Occipital lobe (tissue), 2 donors: ENCODE measurements around the gene CHST11. TPM values are rescaled to one million over a fixed set of nuclear protein-coding genes. Genes with fewer than 3 reads are reported as not detected.

ENCODE experiments used
- DNase-seq: peaks from one replicate; lab custom pipeline; 2025; lab: John Stamatoyannopoulos, UW
- total RNA-seq: library from RNA; depleted of rRNA; stranded (reverse); fragments of >200 nt; gene quantifications from one replicate; pipeline ENCODE4 v1.2.3, GENCODE V29; 2014

Gene CHST11
- total RNA-seq, 1 donor from 2014 or later: 29.0 TPM

- DNase-seq: no peak
Measured at GRCh38 chr12:104627990-104628830, 171.5 kb downstream of the CHST11 start.

GRCh38 chr12:104628831-104629135 lies 172.0 kb downstream of the CHST11 start:
- DNase-seq: no peak

DNA sequence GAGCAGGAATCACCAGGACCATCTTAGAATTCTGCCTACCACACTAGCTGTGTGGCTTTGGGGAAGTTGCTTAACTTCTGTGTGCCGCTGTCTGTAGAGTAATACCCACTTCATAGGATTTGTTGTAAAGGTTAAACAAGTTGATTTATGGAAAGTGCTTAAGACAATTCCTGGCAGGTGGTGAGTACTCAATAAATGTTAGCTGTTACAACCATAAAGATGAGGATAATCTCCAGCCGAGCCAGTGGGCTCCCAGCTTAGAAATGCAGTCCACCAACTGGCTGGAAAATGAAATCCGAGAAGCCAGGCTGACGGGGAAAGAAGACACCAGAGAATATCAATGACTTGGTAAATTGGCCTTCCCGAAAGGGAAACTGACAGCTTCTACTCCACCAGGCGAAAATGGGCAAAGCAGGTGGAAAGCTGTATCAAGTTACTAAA lies 173.5 kb downstream of the CHST11 start:
- DNase-seq: no peak

GRCh38 chr12:104631867-104632266 lies 175.1 kb downstream of the CHST11 start:
- DNase-seq: no peak

- DNase-seq: no peak
Measured at GRCh38 chr12:104632724-104633201, 176.0 kb downstream of the CHST11 start.

GRCh38 chr12:104634044-104634443 lies 177.3 kb downstream of the CHST11 start:
- no peak for DNase-seq

DNA sequence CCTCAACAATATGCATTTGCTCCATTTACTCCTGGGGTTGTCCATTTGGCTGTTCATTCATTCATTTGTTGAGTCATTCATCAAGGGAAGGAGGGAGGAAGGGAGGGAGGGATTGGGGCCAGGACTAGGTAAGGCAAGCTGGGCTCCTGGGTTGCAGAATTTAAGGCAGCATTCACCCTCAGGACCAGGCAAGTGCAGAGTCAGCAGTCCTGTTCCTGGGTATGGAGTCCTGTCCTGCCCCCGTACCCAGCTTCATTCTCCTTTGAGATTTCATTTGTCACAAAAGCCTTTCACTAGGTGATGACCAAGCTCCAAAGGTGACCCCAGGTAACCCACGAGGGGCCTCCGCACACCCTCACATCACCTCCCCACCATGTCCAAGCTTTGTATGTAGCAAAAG lies 178.1 kb downstream of the CHST11 start:
- no peak for DNase-seq

DNA sequence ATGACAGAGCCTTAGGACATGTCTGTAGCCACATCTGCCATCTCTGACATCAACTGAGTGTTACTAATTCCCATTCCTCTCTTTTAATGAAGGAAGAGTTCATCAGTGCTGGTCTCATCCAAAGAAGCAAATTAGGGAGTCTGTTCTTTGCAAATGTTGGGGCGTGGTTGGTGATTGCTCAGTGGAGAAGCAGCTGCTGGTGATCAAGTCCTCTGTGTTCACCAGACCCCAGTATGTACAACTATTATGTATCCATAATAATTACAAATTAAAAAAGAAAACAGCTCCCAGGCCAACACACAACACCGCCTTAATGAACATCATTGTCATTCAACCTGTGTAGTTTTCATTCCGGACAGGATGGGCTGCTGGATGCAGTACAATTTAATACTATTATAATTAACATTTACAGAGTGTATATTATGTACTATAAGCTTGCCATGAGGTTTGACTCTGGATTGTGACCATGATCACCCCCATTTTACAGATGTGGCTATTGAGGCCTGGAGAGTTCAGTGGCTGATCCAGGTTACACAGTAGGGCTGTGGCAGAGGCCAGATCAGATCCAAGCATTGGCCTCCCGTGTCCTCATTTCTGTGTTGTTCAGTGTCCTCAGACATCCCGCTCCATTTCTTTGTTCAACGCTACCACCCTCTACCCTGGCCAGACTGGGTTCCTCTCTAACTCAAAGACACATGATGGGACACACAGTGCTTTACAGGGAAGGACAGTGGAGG lies 179.0 kb downstream of the CHST11 start:
- DNase-seq: no peak

- no peak for DNase-seq
Measured at GRCh38 chr12:104636496-104636895, 179.7 kb downstream of the CHST11 start.

DNA sequence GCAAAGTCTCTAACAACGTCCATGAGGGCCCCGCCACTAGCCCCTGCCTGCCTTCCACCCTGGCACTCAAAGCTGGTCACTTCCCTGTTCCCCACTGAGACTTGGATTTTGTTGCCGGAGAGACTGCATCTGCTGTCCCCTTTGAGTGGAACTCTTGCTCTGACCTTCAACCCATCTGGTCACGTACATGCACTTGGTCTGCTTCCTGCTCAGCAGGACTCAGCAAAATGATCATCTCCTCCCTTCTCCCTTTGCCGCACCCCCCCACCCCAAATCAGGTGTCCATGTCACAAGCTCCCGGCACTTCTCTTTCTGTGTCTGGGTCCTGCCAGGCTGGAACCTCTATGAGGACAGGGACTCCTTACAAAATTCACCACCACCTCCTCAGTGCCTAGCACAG lies 180.9 kb downstream of the CHST11 start:
- no peak for DNase-seq

DNA sequence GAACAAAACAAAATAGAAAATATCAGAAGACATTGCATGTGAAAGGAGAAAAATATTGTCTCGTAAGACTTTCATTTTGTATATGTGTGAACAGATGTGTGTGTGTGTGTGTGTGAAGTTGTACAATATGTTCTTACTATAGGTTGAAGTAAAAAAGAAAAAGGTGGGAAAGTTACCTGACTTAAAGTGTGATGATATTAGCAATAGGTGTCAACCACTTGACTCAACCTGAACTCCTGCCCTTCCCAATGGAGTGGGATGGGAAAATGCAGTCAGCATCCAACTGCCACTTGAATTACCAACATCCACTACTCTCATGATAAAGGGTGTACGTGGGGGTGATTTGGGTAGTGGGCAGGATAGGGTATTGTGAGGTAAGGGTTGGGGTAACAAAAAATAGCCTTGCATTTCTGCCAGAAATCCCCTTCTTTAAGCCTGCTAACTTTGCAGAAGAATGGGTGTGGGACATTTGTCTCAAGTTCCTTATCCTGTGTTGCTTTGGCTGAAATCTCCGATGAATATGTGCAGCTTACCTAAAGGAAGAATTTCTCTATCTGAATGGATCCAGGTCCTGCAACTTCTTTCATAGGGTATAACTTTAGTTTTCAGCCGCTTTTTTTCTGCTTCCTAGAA lies 181.6 kb downstream of the CHST11 start:
- no peak for DNase-seq

- no peak for DNase-seq
Measured at GRCh38 chr12:104638851-104639240, 182.1 kb downstream of the CHST11 start.

GRCh38 chr12:104640956-104641355 lies 184.2 kb downstream of the CHST11 start:
- DNase-seq: no peak

DNA sequence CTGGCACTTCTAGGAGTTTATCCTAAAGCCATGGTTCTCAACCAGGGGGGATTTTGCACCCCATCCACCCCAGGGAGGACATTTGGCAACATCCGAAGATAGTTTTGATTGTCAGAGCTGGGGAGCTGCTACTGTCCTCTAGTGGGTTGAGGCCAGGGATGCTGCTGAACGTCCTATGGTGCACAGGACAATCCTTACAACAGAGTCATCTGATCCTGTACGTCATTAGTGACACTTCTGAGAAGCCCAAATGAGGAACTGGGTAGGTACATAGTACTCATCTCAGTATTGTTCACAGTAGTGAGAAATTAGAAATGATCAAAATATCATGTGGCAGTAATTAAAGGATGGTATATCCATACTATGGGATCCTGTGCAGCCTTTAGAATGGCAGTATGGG lies 185.1 kb downstream of the CHST11 start:
- no peak for DNase-seq

GRCh38 chr12:104643093-104643818 lies 186.5 kb downstream of the CHST11 start:
- DNase-seq: no peak

- DNase-seq: no peak
Measured at GRCh38 chr12:104643819-104644669, 187.3 kb downstream of the CHST11 start.

DNA sequence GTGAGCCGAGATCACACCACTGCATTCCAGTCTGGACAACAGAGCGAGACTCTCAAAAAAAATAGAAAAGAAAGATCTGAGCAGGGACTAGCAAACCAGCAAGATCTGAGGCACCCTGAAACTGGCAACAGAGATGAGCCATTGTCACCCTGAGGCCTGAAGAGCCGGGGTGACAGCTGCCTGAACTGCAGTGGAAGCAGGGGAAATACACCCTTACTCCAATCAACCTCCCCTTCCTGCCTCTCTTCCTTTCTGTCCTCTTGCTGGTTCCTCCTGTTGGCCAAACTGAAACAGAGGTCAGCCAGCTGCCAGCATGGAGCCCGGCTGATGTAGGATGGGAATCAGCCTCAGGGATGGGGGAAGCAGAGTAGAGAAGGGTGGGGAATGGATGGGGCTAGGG lies 192.0 kb downstream of the CHST11 start:
- no peak for DNase-seq

DNA sequence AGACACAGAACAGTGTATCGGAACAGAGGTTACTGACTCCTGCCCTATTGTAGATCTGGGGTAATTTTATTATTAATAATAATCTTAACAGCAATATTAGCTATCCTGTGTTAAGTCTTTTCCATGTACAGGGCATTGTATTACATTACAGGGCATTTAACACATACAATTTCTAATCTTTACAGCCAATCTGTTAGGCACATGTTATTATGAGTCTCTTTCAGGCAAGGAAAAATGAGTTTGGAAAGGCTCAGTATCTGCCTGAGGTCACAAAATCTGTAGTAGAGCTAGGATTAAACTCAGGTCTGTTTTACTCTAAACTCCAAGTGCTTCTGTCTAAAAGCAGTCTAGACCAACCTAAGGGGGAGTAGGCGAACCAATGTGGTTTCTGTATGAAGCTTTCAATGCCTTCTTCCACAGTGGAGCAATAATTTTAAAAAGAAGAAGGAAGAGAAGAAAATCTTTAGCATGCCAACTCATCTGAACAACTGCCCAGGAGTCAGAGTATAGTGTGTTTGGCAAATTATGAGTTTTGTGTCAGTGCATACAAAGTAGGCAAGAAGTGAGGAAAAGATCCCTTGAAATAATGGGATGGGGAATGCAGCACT lies 192.6 kb downstream of the CHST11 start:
- no peak for DNase-seq

DNA sequence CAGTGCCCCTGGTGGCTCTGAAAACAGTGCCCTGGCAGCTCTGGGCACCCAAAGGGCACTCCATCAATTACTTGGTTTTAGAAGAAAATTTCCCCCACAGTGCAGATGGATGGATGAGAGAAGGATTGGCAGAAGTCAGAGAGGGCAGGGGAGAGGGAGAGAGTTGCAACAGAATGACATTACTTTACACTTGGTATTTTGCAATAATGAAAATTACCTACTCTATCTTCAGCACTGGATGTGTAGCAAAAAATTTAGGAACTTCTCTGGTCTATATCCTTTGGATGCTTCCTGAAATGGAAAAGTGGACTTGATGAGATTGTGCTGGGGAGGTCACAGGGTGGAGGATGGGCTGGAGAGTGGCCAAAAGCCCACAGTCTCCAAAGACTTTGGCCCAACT lies 193.2 kb downstream of the CHST11 start:
- no peak for DNase-seq

- no peak for DNase-seq
Measured at GRCh38 chr12:104650541-104650940, 193.8 kb downstream of the CHST11 start.
